ENCODE results near the gene GSN.

The GSN gene

DNA sequence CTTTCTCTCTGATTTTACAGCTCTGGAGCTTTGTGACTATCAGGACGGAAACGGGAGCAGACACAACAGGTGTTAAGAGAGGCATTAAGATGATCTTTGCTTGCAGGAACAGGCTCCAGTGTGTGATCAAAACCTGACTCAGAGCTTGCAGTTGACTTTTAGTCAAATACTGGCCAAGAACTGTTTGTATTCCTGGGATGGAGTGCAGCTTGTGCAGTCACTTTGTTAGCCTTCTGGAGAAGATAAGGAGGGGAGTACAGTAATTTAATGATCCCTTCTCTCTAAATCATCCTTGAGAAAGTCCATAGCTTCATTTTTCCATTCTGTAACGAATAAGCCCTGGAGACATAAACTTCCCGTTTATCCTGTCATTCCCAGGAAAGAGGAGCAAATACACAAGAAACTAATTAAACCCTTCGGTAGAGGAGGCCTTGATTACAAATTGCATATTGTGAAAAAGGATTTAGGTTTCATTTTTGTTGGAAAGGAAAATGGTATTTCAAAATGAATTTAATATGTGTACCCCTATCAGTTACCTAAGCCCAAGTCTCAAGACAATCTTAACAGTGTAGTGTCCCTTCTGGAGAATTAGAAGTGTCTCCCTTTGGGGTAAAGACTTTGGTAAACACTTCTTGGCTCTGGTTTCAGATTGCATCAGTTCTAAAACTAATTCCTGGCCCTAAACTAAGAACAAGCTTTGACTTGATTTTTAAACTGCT, 105.2 kb downstream of the GSN start:
- DNase-seq = no peak

DNA sequence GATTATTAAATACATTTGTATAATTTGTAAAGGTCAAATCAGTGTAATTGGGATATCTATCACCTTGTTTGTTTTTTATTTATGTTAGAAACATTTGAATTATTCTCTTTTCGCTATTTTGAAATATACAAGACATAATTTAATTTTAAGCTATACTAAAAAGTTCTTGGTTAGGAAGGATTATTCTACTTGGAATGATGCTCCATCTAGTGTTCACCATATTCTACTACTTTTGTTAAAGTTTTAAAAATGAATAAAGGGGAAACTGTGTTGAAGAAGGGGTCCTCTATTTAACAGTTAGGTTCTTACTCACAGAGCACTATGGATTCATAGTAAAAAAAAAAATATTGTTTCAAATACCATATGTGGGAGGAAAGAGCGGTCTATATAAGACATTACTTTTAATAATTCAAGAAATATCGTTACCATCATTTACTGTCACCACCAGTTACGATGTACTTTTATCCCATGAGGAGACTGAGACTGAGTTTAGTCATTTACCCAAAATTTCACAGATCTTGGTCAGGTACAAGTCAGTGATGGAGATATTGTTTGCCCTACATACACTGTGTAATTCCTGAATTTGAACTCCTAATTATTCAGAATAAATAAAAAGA, 108.4 kb downstream of the GSN start:
- DNase-seq = no peak

DNA sequence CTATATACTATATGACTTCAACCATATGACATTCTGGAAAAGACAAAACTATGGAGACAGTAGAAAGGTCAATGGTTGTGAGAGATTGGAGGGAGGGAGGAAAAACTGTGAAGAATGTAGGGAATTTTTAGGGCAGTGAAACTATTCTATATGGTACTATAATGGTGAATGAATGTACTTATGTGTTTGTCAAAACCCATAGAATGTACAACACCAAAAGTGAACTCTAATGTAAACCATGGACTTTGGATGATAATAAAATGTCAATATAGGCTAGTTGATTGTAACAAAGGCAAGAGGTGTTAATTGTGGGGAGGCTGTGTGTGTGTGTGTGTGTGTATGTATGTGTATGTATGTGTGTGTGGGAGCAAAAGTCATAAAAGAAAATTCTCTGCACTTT, 112.9 kb downstream of the GSN start:
- DNase-seq = peak; percentile 61
